ENCODE data around the gene MYO1B. TPM values are rescaled to one million over a fixed set of nuclear protein-coding genes. Genes with fewer than 3 reads are reported as not detected.

MYO1B gene
- polyA plus RNA-seq, 1 experiment: 87.2 TPM

DNA sequence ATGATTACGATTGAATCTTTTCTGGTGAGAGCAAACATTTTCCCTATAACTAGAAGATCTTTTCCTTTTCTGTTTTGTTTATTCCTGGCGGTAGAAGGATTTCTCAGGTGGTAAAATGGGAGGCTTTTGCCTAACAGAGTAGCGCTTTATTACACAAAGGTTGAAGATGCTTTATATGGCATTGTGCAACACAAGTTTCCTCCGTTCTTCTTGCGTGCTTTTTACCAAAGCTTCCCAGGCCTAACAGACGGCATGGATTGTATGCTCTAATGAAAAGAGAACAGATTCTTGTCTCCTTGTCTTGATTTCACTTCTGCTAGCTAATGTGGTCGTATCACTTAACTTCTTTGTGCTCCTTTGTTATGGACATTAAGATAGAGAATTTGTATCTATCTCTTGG lies 43.8 kb downstream of the MYO1B start:
- TF ChIP-seq, protein P1, sequence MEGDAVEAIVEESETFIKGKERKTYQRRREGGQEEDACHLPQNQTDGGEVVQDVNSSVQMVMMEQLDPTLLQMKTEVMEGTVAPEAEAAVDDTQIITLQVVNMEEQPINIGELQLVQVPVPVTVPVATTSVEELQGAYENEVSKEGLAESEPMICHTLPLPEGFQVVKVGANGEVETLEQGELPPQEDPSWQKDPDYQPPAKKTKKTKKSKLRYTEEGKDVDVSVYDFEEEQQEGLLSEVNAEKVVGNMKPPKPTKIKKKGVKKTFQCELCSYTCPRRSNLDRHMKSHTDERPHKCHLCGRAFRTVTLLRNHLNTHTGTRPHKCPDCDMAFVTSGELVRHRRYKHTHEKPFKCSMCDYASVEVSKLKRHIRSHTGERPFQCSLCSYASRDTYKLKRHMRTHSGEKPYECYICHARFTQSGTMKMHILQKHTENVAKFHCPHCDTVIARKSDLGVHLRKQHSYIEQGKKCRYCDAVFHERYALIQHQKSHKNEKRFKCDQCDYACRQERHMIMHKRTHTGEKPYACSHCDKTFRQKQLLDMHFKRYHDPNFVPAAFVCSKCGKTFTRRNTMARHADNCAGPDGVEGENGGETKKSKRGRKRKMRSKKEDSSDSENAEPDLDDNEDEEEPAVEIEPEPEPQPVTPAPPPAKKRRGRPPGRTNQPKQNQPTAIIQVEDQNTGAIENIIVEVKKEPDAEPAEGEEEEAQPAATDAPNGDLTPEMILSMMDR (IDR thresholded peaks at IDR 0.05; ENCODE audit: insufficient read depth, low read depth, low read length): no peak
- H3K36me3 ChIP-seq (ENCODE audit: control insufficient read depth, insufficient read depth, low read length): 0 out of 2 replicates have a peak, but pooled peaks cover 1% of the 10 kb centered on the region
- CTCF ChIA-PET: interaction anchor here (1.1 kb wide), 1 partner anchor 19 kb away, joined by 4 read pairs; no protein-coding TSS in a partner anchor
- H3K4me3 ChIP-seq (ENCODE audit: low read depth, low read length): no peak overlapping the region
- POLR2A ChIA-PET: no interaction called here
- no peaks in the 10 kb centered on the region for H3K27me3 ChIP-seq (ENCODE audit: control insufficient read depth, insufficient read depth, low read length)
- DNase-seq (ENCODE audit: low read depth): no peak

DNA sequence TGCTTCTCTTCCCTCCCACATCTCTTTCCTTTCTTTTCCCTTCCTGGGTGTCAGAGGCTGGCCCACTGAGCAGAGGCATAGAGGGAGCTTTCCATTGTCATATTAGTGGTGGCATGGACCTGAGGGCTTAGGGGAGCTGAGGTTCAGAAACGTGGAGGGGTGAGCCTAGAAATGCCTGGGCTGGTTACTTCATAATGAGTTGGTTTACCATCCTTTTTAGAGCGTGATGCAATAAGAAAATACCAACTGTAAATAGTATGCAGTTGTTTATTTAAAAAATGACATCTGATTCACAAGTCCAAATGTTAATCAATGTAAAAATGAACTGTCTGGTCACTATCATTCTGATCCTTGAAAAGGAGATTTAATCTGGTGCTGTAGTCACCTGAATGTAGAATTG lies 46.3 kb downstream of the MYO1B start:
- Histone ChIP-seq H3K27me3 (ENCODE audit: control insufficient read depth, insufficient read depth, low read length) (no peaks in the 10 kb centered on the region), H3K36me3 (ENCODE audit: control insufficient read depth, insufficient read depth, low read length) (no peaks in the 10 kb centered on the region), H3K4me3 (ENCODE audit: low read depth, low read length) (no peak overlapping the region)
- no peak for DNase-seq (ENCODE audit: low read depth)
- ChIA-PET POLR2A (no interaction called here), CTCF (interaction anchor here (0.7 to 1.3 kb wide), 3 partner anchors 8 to 39 kb away, joined by 3 to 4 read pairs (median 3); no protein-coding TSS in a partner anchor)
- TF ChIP-seq, protein P1 (IDR thresholded peaks at IDR 0.05; ENCODE audit: insufficient read depth, low read depth, low read length): no peak

DNA sequence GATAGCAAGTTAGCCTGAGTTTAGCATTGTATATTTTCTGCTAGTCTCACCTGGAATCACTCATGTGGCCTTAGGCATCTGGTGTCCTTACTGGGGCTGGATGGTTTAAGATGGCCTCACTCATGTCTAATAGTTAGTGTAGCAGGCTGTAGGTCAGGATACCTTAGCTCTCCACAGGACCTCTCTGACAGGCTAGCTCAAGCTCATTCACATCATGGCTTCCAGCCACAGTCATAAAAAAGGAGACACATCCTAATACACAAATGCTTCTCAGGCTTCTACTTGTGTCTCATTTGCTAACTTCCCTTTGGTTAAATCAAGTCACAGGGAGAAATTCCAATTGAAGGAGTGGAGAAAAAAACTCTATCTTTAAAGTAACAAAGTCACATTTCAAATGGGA lies 47.7 kb downstream of the MYO1B start:
- CTCF ChIA-PET: interaction anchor here (1.2 kb wide), 1 partner anchor 46 kb away, joined by 3 read pairs; no protein-coding TSS in a partner anchor
- Histone ChIP-seq H3K36me3 (ENCODE audit: control insufficient read depth, insufficient read depth, low read length) (no peaks in the 10 kb centered on the region), H3K27me3 (ENCODE audit: control insufficient read depth, insufficient read depth, low read length) (no peaks in the 10 kb centered on the region), H3K4me3 (ENCODE audit: low read depth, low read length) (no peak overlapping the region)
- TF ChIP-seq, protein P1 (IDR thresholded peaks at IDR 0.05; ENCODE audit: insufficient read depth, low read depth, low read length): no peak
- POLR2A ChIA-PET: no interaction called here
- no peak for DNase-seq (ENCODE audit: low read depth)

DNA sequence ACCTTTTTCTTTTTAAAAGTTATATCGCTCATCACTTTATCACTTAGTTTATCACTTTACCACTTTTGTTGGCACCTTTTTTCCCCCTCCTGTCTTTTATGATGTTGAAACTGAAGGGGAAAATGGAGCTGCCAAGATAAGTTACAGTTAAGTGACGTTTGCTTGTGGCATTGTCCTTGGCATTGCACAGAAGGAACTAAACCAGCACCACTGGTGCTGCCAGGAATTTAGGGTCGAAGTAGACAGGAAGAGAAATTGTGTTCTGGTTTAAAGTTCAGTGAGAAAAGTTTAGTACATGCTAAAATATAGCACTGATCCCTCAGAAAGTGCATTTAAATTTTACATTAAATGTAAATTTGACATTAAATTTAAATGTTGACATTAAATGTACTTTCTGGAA lies 49.9 kb downstream of the MYO1B start:
- H3K4me3 ChIP-seq (ENCODE audit: low read depth, low read length): no peak overlapping the region
- DNase-seq (ENCODE audit: low read depth): no peak
- POLR2A ChIA-PET: interaction anchor here (0.6 kb wide), 1 partner anchor 145 kb away, joined by 3 read pairs; no protein-coding TSS in a partner anchor
- CTCF ChIA-PET: no interaction called here
- no peaks in the 10 kb centered on the region for H3K36me3 ChIP-seq (ENCODE audit: control insufficient read depth, insufficient read depth, low read length)
- TF ChIP-seq, protein P1 (IDR thresholded peaks at IDR 0.05; ENCODE audit: insufficient read depth, low read depth, low read length): no peak
- no peaks in the 10 kb centered on the region for H3K27me3 ChIP-seq (ENCODE audit: control insufficient read depth, insufficient read depth, low read length)

DNA sequence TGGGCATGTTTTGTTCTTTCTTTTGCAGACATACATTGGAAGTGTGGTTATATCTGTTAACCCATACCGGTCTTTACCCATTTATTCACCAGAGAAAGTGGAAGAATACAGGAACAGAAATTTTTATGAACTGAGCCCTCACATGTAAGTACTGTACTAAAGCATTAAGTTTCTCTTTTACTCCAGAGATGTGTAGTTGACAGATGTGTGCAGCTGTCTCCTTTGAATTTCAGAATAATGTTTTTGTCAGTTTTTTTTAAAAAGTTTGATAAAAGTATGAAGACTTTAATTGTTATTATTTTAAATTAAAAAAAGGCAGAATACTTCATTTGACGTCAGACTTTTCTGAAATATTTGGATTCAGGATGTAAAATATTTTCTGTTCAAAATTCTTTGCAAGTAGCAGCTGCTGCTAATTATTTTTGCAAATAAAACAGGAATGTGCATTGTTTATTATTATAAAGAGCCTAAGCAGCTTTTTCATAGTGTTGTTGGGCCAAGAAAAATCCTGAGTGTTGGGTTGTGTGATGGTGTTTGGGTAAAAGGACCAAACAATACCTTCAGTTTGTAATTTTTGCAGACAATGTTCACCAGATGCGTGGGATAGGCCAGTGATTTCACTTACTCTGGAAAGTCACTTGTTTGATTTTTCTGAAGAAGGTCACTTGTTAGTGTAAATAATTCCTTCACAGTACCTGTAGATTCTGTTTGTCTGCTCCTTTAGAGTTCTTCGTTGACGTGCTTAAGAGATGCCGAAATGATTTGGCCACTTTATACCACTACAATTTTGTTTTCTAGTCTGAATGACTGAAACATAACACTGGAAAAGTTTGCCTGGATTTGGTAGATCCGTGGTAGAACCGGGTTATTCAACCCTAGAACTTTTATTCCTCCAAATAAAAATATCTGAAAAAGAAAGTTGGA lies 51.1 kb downstream of the MYO1B start:
- CTCF ChIA-PET: no interaction called here
- POLR2A ChIA-PET: interaction anchor here (0.5 kb wide), 1 partner anchor 50 kb away, joined by 22 read pairs; no protein-coding TSS in a partner anchor
- Histone ChIP-seq H3K36me3 (ENCODE audit: control insufficient read depth, insufficient read depth, low read length) (no peaks in the 10 kb centered on the region), H3K4me3 (ENCODE audit: low read depth, low read length) (no peak overlapping the region), H3K27me3 (ENCODE audit: control insufficient read depth, insufficient read depth, low read length) (no peaks in the 10 kb centered on the region)
- DNase-seq (ENCODE audit: low read depth): peak; percentile 52
- TF ChIP-seq, protein P1 (IDR thresholded peaks at IDR 0.05; ENCODE audit: insufficient read depth, low read depth, low read length): no peak

All from BJ (cell line).